DMS79 (cell line): Measurements from ENCODE around the gene KIRREL3.

Source experiments
- DNase-seq: peaks from one replicate; lab custom pipeline; 2025; lab: John Stamatoyannopoulos, UW

KIRREL3 gene

GRCh38 chr11:126663749-126664592, 336.6 kb downstream of the KIRREL3 start:
- DNase-seq = no peak

- DNase-seq = no peak
These were observed 338.4 kb downstream of the KIRREL3 start for GRCh38 chr11:126662035-126662790.

- DNase-seq = no peak
These were observed 339.7 kb downstream of the KIRREL3 start for GRCh38 chr11:126660761-126661425.

- DNase-seq = peak; percentile 47
These were observed 340.2 kb downstream of the KIRREL3 start for GRCh38 chr11:126660321-126660720.

GRCh38 chr11:126658306-126659056, 342.1 kb downstream of the KIRREL3 start:
- no peak for DNase-seq

- DNase-seq = no peak
These were observed 344.8 kb downstream of the KIRREL3 start for GRCh38 chr11:126655807-126656128.

- no peak for DNase-seq
These were observed 345.4 kb downstream of the KIRREL3 start for GRCh38 chr11:126654886-126655806.

GRCh38 chr11:126653040-126653439, 347.5 kb downstream of the KIRREL3 start:
- DNase-seq = no peak

- no peak for DNase-seq
These were observed 352.8 kb downstream of the KIRREL3 start for GRCh38 chr11:126647735-126648134.

- DNase-seq = no peak
These were observed 353.6 kb downstream of the KIRREL3 start for GRCh38 chr11:126646701-126647557.

GRCh38 chr11:126645186-126645585, 355.4 kb downstream of the KIRREL3 start:
- no peak for DNase-seq

GRCh38 chr11:126640186-126640585, 360.4 kb downstream of the KIRREL3 start:
- DNase-seq = no peak

GRCh38 chr11:126639692-126640091, 360.9 kb downstream of the KIRREL3 start:
- no peak for DNase-seq

GRCh38 chr11:126638648-126639047, 361.9 kb downstream of the KIRREL3 start:
- DNase-seq = no peak

GRCh38 chr11:126637795-126638175, 362.8 kb downstream of the KIRREL3 start:
- DNase-seq = no peak

GRCh38 chr11:126636911-126637794, 363.4 kb downstream of the KIRREL3 start:
- no peak for DNase-seq

GRCh38 chr11:126635511-126635910, 365.1 kb downstream of the KIRREL3 start:
- no peak for DNase-seq

GRCh38 chr11:126634963-126635362, 365.6 kb downstream of the KIRREL3 start:
- no peak for DNase-seq

GRCh38 chr11:126633330-126633729, 367.2 kb downstream of the KIRREL3 start:
- DNase-seq = no peak
